GM19238 (cell line): Measurements from ENCODE around the gene PTPRS.

Experiments
- DNase-seq: peaks from one replicate; pipeline ENCODE4 v3.0.0; 2011; ENCODE audit warnings: low spot score; ENCODE audit not compliant: insufficient read length

The PTPRS gene

GRCh38 chr19:5355076-5355475, 14.5 kb upstream of the PTPRS start:
- DNase-seq = no peak

- no peak for DNase-seq
These were observed 13.8 kb upstream of the PTPRS start for GRCh38 chr19:5354403-5354802.

GRCh38 chr19:5352229-5352763, 11.7 kb upstream of the PTPRS start:
- DNase-seq = no peak

GRCh38 chr19:5351731-5352228, 11.2 kb upstream of the PTPRS start:
- no peak for DNase-seq

GRCh38 chr19:5349041-5349440, 8.4 kb upstream of the PTPRS start:
- DNase-seq = no peak

- no peak for DNase-seq
These were observed 5.3 kb upstream of the PTPRS start for GRCh38 chr19:5345895-5346386.

GRCh38 chr19:5343848-5344247, 3.2 kb upstream of the PTPRS start:
- no peak for DNase-seq

GRCh38 chr19:5342573-5343201, 2.1 kb upstream of the PTPRS start:
- DNase-seq = no peak

- no peak for DNase-seq
These were observed 1.4 kb upstream of the PTPRS start for GRCh38 chr19:5341981-5342380.

- no peak for DNase-seq
These were observed 822 bp upstream of the PTPRS start for GRCh38 chr19:5341448-5341820.

- DNase-seq = no peak
These were observed 519 bp downstream of the PTPRS start for GRCh38 chr19:5339950-5340636.

GRCh38 chr19:5339198-5339949, 1.2 kb downstream of the PTPRS start:
- no peak for DNase-seq

- no peak for DNase-seq
These were observed 1.9 kb downstream of the PTPRS start for GRCh38 chr19:5338656-5339197.

- DNase-seq = no peak
These were observed 2.6 kb downstream of the PTPRS start for GRCh38 chr19:5337708-5338655.

GRCh38 chr19:5337126-5337525, 3.5 kb downstream of the PTPRS start:
- no peak for DNase-seq

- no peak for DNase-seq
These were observed 4.2 kb downstream of the PTPRS start for GRCh38 chr19:5336195-5336965.

- DNase-seq = no peak
These were observed 5.0 kb downstream of the PTPRS start for GRCh38 chr19:5335593-5335992.

- no peak for DNase-seq
These were observed 5.7 kb downstream of the PTPRS start for GRCh38 chr19:5334824-5335500.

GRCh38 chr19:5334366-5334739, 6.3 kb downstream of the PTPRS start:
- DNase-seq = no peak
